SW480 (cell line): ENCODE results near the gene CXXC5.

ENCODE experiments used
- DNase-seq: peaks from one replicate; pipeline ENCODE4 v3.0.0-alpha.2; 2016; ENCODE audit warnings: low spot score

Gene CXXC5

GRCh38 chr5:139651853-139652787 lies 4.0 kb downstream of the CXXC5 start:
- DNase-seq, result peak; percentile 82

GRCh38 chr5:139652788-139653241 lies 4.7 kb downstream of the CXXC5 start:
- DNase-seq, result no peak

- DNase-seq, result no peak
These were observed 5.5 kb downstream of the CXXC5 start for GRCh38 chr5:139653616-139654015.

- DNase-seq, result no peak
These were observed 6.3 kb downstream of the CXXC5 start for GRCh38 chr5:139654464-139654863.

GRCh38 chr5:139654871-139655491 lies 6.8 kb downstream of the CXXC5 start:
- DNase-seq, result no peak

GRCh38 chr5:139655727-139656271 lies 7.7 kb downstream of the CXXC5 start:
- DNase-seq, result no peak

- DNase-seq, result peak; percentile 74
These were observed 9.5 kb downstream of the CXXC5 start for GRCh38 chr5:139657363-139658321.

- no peak for DNase-seq
These were observed 10.4 kb downstream of the CXXC5 start for GRCh38 chr5:139658501-139658927.

GRCh38 chr5:139658928-139659667 lies 10.9 kb downstream of the CXXC5 start:
- DNase-seq, result peak; percentile 70

GRCh38 chr5:139659695-139660101 lies 11.5 kb downstream of the CXXC5 start:
- no peak for DNase-seq

GRCh38 chr5:139660105-139660922 lies 12.2 kb downstream of the CXXC5 start:
- DNase-seq, result peak; percentile 90

GRCh38 chr5:139660923-139661814 lies 13.0 kb downstream of the CXXC5 start:
- peak; percentile 93 for DNase-seq

GRCh38 chr5:139662617-139663016 lies 14.5 kb downstream of the CXXC5 start:
- DNase-seq, result peak; percentile 91

- no peak for DNase-seq
These were observed 15.3 kb downstream of the CXXC5 start for GRCh38 chr5:139663207-139664085.

- no peak for DNase-seq
These were observed 16.0 kb downstream of the CXXC5 start for GRCh38 chr5:139664086-139664693.

- no peak for DNase-seq
These were observed 16.7 kb downstream of the CXXC5 start for GRCh38 chr5:139664727-139665351.

GRCh38 chr5:139665626-139666025 lies 17.5 kb downstream of the CXXC5 start:
- no peak for DNase-seq
